AG04449 (cell line): ENCODE measurements around the gene GID4.

Source experiments
- CTCF ChIA-PET: fragments of 350-600 bp; formaldehyde crosslinking; extraction: SDS; loops from one replicate; lab custom pipeline; 2021; ENCODE audit warnings: antibody characterized with exemption; lab: Yijun Ruan, JAX
- POLR2A ChIA-PET: fragments of 400-600, 350-600 bp; formaldehyde crosslinking; extraction: SDS; loops from one replicate; lab custom pipeline; 2020; ENCODE audit warnings: antibody characterized with exemption, inconsistent platforms; lab: Yijun Ruan, JAX
- DNase-seq: peaks from one replicate; pipeline ENCODE4 v3.0.0-alpha.2; 2010; ENCODE audit warnings: low read depth, low spot score
- H3K4me3 ChIP-seq: 2 replicates; pipeline ENCODE4 v1.5.1; 2011; ENCODE audit warnings: low read depth, mild to moderate bottlenecking, control low read depth, low read length
- TF ChIP-seq, protein P1 (sequence below): IDR thresholded peaks from one replicate; pipeline ENCODE4 v1.5.1; 2011; ENCODE audit warnings: mild to moderate bottlenecking, moderate library complexity, low read length, control low read depth, inconsistent platforms; ENCODE audit not compliant: insufficient read depth; ENCODE audit errors: missing control alignments

GID4 gene

DNA sequence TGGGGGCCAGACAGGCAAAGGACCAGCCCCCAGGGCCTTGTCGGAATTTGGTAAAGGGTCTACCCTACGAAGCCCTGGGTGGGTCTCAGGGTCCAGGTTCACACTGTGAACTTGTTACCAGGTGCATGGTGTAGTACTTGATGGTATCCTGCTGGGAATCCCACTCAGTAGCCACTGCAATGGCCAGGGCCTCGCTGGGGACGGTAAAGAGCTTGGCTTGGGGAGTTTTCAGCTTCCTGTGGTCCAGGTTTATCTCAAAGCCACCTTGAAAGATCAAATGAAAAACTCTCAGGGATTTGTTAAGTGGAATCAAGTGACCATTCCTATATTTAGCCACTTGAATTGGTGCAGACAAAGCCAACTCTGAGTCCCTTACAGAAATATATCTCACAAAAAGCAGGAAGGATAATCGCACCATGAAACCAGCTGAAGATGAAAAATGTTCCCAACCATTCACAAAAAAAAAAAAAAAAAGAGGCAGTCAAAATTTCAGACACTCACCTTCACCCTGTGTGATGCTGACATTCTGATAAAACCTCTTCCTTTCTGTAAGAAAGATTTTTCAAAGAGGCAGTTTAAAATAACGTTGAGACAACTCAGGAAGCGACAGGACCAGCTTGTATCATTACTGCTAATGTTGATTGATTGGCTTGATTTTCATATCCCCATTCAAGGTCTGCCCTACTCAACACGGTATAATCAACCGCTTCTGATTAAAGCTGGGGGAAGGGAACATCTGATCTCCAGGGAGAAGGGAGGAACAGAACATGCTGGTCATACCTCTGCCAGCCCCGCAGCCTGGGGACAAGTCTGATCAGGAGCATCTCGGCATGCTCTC is 10.9 kb upstream of the GID4 start:
- DNase-seq = no peak
- TF ChIP-seq, protein P1, sequence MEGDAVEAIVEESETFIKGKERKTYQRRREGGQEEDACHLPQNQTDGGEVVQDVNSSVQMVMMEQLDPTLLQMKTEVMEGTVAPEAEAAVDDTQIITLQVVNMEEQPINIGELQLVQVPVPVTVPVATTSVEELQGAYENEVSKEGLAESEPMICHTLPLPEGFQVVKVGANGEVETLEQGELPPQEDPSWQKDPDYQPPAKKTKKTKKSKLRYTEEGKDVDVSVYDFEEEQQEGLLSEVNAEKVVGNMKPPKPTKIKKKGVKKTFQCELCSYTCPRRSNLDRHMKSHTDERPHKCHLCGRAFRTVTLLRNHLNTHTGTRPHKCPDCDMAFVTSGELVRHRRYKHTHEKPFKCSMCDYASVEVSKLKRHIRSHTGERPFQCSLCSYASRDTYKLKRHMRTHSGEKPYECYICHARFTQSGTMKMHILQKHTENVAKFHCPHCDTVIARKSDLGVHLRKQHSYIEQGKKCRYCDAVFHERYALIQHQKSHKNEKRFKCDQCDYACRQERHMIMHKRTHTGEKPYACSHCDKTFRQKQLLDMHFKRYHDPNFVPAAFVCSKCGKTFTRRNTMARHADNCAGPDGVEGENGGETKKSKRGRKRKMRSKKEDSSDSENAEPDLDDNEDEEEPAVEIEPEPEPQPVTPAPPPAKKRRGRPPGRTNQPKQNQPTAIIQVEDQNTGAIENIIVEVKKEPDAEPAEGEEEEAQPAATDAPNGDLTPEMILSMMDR = no peak
- H3K4me3 ChIP-seq = no peak overlapping the region
- CTCF ChIA-PET = interaction anchor here (0.8 to 3.0 kb wide), 9 partner anchors 9 to 216 kb away, joined by 3 to 22 read pairs (median 4); partner anchors contain the start of gene DRC3
- POLR2A ChIA-PET = no interaction called here

DNA sequence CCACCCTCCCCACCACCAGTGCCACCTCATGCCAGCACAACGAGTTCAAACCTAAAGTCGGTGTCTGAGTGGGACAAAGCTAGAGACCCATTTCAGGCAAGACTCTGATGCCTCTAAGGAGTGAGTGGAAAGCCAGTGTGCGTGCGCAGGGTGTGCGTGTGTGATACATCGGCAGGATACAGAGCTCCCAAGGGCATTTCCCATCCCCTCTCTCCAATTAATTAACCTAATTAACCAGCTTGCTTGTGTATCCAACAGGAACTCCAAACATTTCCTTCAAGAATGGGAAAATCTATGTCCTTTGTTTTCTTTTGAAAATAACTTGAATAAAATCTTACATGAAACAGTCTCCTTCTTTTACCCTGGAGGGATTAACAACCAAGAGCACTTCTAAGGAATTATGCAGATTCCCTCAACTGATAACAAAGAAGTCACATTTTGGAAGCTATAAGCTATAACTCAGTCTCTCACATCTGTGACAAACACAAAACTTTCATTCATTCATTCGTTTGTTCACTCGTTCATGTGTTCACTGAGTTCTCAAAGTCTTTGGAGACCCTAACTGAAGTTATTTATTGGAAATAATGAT is 10.2 kb upstream of the GID4 start:
- TF ChIP-seq, protein P1 = no peak
- no peak overlapping the region for H3K4me3 ChIP-seq
- DNase-seq = no peak
- POLR2A ChIA-PET = no interaction called here
- CTCF ChIA-PET = interaction anchor here (0.8 to 3.0 kb wide), 6 partner anchors 9 to 217 kb away, joined by 4 to 22 read pairs (median 4); partner anchors contain the start of gene DRC3

DNA sequence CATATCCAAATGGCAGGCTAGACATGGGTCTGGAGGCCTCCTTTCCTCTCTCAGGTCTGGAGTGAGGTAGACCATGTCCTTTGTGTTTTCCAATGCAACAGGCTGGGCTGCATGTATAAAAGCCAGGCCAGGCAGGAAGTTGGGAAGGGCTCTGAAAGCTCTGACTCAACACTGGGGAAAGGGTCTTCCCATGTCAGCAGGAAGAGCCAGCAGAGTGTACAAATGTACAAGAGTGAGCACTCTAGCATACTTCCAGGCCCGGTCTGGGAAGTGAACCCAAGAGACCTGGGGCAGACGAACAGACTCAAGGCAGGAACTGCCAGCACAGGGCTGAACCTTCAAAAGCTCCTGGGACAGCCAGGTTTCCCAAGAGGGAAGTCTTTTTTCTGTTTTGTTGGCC is 7.3 kb upstream of the GID4 start:
- TF ChIP-seq, protein P1 = no peak
- CTCF ChIA-PET = interaction anchor here (0.6 to 6.2 kb wide), 16 partner anchors 9 to 390 kb away, joined by 3 to 167 read pairs (median 13); partner anchors contain the start of genes DRC3 and TOM1L2
- POLR2A ChIA-PET = no interaction called here
- H3K4me3 ChIP-seq = no peak overlapping the region
- no peak for DNase-seq

DNA sequence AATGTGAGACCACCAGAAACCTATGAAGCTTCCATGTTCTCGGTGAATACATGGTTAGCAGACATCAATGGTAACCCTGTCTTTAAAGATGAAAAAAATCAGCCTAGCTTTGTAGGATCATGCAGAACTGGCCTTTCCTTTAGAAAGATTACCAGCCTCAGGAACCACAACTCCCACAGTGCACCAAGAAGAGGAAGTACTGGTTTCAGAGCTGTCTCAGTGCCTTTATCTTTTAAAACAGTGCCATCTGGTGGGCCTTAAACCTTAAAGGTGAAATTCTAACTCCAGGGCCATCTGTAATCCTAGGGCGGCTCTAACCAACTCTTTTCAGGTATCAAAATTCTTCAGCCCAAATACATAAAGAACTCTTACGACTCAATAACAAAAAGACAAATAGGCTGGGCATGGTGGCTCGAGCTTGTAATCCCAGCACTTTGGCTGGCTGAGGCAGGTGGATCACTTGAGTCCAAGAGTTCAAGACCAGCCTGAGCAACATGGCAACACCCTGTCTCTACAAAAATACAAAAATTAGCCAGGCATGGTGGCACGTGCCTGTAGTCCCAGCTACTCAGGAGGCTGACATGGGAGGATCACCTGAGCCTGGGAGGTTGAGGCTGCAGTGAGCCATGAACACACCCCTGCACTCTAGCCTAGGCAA is 5.6 kb upstream of the GID4 start:
- ChIA-PET POLR2A (interaction anchor here (0.6 to 0.8 kb wide), 3 partner anchors 167 to 193 kb away, joined by 3 to 4 read pairs (median 4); no protein-coding TSS in a partner anchor), CTCF (interaction anchor here (0.7 to 6.2 kb wide), 57 partner anchors 8 to 519 kb away, joined by 3 to 167 read pairs (median 5); partner anchors contain the start of genes DRC3, RAI1, SREBF1 and TOM1L2)
- TF ChIP-seq, protein P1 = peak; percentile 40
- peak; percentile 49 for DNase-seq
- no peak overlapping the region for H3K4me3 ChIP-seq

DNA sequence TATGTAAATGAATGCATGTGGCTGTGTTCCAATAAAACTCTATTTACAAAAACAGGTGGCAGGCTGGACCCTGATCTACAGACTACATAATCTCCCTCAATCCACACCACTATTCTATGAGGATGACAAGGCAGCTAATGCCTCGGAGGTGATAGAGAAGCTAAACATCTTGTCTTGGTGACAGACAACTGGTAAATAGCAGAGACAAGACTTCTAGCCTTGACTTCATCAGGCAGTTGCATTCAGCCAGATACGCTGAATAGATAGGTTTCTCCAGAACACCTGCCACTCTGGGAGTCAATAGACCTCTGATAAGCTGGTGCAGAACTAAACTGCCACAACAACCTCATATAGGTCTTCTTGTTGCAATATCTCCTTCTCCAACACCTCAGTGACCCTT is 3.5 kb upstream of the GID4 start:
- no peak overlapping the region for H3K4me3 ChIP-seq
- CTCF ChIA-PET = interaction anchor here (0.7 to 6.2 kb wide), 25 partner anchors 10 to 354 kb away, joined by 3 to 167 read pairs (median 5); partner anchors contain the start of gene RAI1
- POLR2A ChIA-PET = no interaction called here
- TF ChIP-seq, protein P1 = no peak
- DNase-seq = no peak

DNA sequence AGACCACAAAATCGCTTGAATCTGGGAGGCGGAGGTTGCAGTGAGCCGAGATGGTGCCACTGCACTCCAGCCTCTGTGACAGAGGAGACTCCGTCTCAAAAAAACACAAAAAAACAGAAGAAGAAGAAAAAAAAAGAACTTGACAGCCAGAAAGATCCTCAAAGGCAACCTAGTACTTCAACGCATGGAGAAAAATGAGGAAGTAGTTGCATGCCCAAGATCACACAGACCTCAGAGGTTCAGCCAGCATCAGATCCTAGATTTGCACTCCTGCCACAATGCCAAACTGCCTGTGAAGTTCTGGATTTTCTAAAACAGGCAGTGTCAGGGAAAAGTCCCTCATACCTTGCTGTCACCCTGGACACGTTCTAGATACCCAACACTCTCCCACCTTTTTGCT is 1.7 kb upstream of the GID4 start:
- TF ChIP-seq, protein P1 = no peak
- POLR2A ChIA-PET = no interaction called here
- CTCF ChIA-PET = interaction anchor here (0.9 to 3.7 kb wide), 8 partner anchors 9 to 228 kb away, joined by 3 to 25 read pairs (median 4); no protein-coding TSS in a partner anchor
- no peak overlapping the region; the same call in 1 of the 2 replicates for H3K4me3 ChIP-seq
- DNase-seq = no peak
